Measurements from ENCODE around the gene SLC44A3.

DNA sequence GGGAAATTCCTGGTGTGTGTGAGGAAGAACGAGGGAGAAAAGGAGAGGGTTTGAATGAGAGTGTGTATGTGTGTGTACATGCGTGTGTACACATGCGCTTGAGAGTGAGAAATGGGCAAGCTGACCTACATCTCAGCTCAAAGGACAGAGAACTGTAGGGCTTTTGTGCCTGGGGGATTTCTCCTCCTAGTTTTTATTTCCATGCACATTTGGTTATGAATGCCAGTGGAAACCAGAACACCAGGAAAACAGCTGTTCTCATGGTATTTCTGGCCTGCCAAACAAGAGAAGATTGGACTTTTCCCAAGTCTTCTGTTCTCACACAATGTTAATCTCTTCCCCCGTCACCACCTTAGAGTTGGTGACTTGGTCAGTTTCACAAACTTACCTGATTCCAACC is 45.2 kb downstream of the SLC44A3 start:
- TF ChIP-seq CTCF (conservative IDR thresholded peaks at IDR 0.05) (no peak), ZFX (IDR thresholded peaks at IDR 0.05) (no peak)

Data from C4-2B (cell line).